Nucleus accumbens (tissue), 56 donors: ENCODE data around the gene CPNE7.

Experiments used
- DNase-seq, 56 donors: peaks; one replicate each; lab custom pipeline; 2025; lab: John Stamatoyannopoulos, UW

CPNE7 gene

GRCh38 chr16:89643769-89644300 is 68.3 kb downstream of the CPNE7 start:
- no peak for DNase-seq

GRCh38 chr16:89645122-89645521 is 69.6 kb downstream of the CPNE7 start:
- no peak for DNase-seq

- DNase-seq, result no peak
These were observed 70.7 kb downstream of the CPNE7 start for GRCh38 chr16:89646270-89646669.
